NCI-H2081 (cell line): Measurements from ENCODE around the gene RFC1.
A peak's percentile ranks its signal among the peaks of the same experiment; 100 is the strongest.
"Not testable (repeated sequence)": the region's sequence is repeated elsewhere in the genome, so short reads cannot be mapped to it uniquely, and the experiment has no call there.

Experiments used
- DNase-seq, 2 experiments: peaks; one replicate each; lab custom pipeline; 2025; lab: John Stamatoyannopoulos, UW

The RFC1 gene

GRCh38 chr4:39365830-39366771, at the start of gene RFC1:
Gene RFC1, minus strand, starts transcription at chr4:39366362. Its CDS starts 121 bp downstream, at chr4:39366241.
- peak; percentile 95 for DNase-seq

- DNase-seq = no peak
These were observed 49.6 kb upstream of the RFC1 start for GRCh38 chr4:39415678-39416283.

GRCh38 chr4:39411561-39411960, 45.4 kb upstream of the RFC1 start:
- DNase-seq = not testable (repeated sequence)

- DNase-seq = no peak
These were observed 44.3 kb upstream of the RFC1 start for GRCh38 chr4:39410415-39410814.

- DNase-seq = no peak
These were observed 41.4 kb upstream of the RFC1 start for GRCh38 chr4:39407584-39407885.

GRCh38 chr4:39406763-39407583, 40.8 kb upstream of the RFC1 start, which contains the start of gene KLB:
Gene KLB, plus strand, starts transcription at chr4:39406930. Its CDS starts 20 bp downstream, at chr4:39406950.
- no peak for DNase-seq

- DNase-seq = not testable (repeated sequence)
These were observed 35.5 kb upstream of the RFC1 start for GRCh38 chr4:39401640-39402039.

GRCh38 chr4:39394706-39395105, 28.5 kb upstream of the RFC1 start:
- DNase-seq = no peak

- no peak for DNase-seq
These were observed 24.4 kb upstream of the RFC1 start for GRCh38 chr4:39390603-39391002.

GRCh38 chr4:39384563-39384962, 18.4 kb upstream of the RFC1 start:
- DNase-seq = no peak

- DNase-seq = no peak
These were observed 17.5 kb upstream of the RFC1 start for GRCh38 chr4:39383690-39384089.

GRCh38 chr4:39375478-39375877, 9.3 kb upstream of the RFC1 start:
- no peak for DNase-seq

- DNase-seq = not testable (repeated sequence)
These were observed 5.0 kb upstream of the RFC1 start for GRCh38 chr4:39371209-39371608.

GRCh38 chr4:39369301-39369700, 3.1 kb upstream of the RFC1 start:
- no peak for DNase-seq

GRCh38 chr4:39367166-39367565, 1.0 kb upstream of the RFC1 start:
- DNase-seq = no peak

GRCh38 chr4:39365360-39365759, 802 bp downstream of the RFC1 start:
- no peak for DNase-seq

- no peak for DNase-seq
These were observed 2.3 kb downstream of the RFC1 start for GRCh38 chr4:39363773-39364393.

- DNase-seq = no peak
These were observed 3.3 kb downstream of the RFC1 start for GRCh38 chr4:39362827-39363226.

GRCh38 chr4:39360611-39361010, 5.6 kb downstream of the RFC1 start:
- not testable (repeated sequence) for DNase-seq

GRCh38 chr4:39357002-39357401, 9.2 kb downstream of the RFC1 start:
- no peak for DNase-seq

- DNase-seq = no peak
These were observed 12.0 kb downstream of the RFC1 start for GRCh38 chr4:39354254-39354552.
